Activated gamma-delta T cell (primary cell): ENCODE measurements around the gene RBFOX2.

ENCODE experiments used
- DNase-seq: peaks from one replicate; lab custom pipeline; 2025; lab: John Stamatoyannopoulos, UW

The RBFOX2 gene

GRCh38 chr22:35697142-35697541 is 331.5 kb downstream of the RBFOX2 start:
- DNase-seq: no peak

DNA sequence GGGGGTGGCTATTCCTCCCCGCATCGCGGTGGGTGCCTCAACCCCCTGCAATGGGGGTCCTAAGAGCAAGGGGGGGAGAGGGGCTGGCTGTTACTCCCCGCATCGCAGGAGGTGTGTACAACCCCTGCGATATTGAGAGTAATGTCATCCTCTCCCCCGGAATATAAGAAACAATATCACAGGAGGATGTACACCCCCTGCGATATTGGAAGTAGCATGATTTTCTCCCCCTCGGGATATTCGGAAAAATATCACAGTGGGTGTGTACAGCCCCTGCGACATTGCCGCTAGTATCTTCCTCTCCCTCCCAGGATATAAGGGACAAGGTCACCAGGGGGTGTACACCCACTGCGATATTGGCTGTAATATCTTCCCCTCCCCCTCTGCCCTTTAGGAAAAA is 333.4 kb downstream of the RBFOX2 start:
- no peak for DNase-seq

DNA sequence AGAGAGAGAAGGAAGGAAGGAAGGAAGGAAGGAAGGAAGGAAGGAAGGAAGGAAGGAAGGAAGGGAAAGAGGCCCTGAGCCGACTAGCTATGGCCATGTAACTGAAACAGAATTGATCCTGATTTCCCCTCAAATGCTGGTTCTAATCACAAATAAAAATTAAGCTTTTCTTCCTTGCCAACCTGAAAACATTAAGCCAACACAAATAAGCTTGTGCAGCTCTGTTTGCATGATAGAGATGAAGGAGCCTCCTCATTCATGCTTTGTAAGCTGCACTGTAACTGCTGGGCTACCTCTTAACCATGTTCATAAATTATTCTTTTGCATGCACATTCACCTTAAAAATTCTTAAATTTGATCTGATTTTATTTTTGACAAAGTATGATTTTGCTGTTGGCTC is 338.6 kb downstream of the RBFOX2 start:
- DNase-seq: no peak

- DNase-seq: no peak
Observed at GRCh38 chr22:35688913-35689675, 339.5 kb downstream of the RBFOX2 start.
